Measurements from ENCODE around the gene HEATR5B. TPM values are rescaled to one million over a fixed set of nuclear protein-coding genes. Genes with fewer than 3 reads are reported as not detected.

The HEATR5B gene
- total RNA-seq, 2 donors from 2014 or later = 21.5 to 22.7 TPM

GRCh38 chr2:37039580-37039979 lies 44.6 kb downstream of the HEATR5B start:
- no peak overlapping the region for H3K4me3 ChIP-seq (ENCODE audit: low read length)
- no peak overlapping the region for H3K27ac ChIP-seq (ENCODE audit: low read depth, low read length)
- peaks cover 54% of the 10 kb centered on the region for H3K36me3 ChIP-seq (ENCODE audit: control insufficient read depth, insufficient read depth, low read length)
- H3K27me3 Mint-ChIP-seq (ENCODE audit: insufficient read depth) = no peaks in the 10 kb centered on the region
- no peaks in the 10 kb centered on the region for H3K27me3 ChIP-seq (ENCODE audit: control insufficient read depth, insufficient read depth, low read length, poor library complexity, severe bottlenecking)
- 91 to 92% methylated on average over 2 of the region's 3 CpGs for WGBS, 2 experiments (ENCODE audit: insufficient coverage in 1 of 2, insufficient read length in 1 of 2)
- no peak overlapping the region for H3K27ac Mint-ChIP-seq
- H3K36me3 Mint-ChIP-seq (ENCODE audit: low read depth) = peaks cover 26% of the 10 kb centered on the region
- no peak overlapping the region for H3K9ac ChIP-seq (ENCODE audit: extremely low read depth, low read length, poor library complexity, severe bottlenecking)
- no peaks in the 10 kb centered on the region for H3K4me1 ChIP-seq (ENCODE audit: control insufficient read depth, insufficient read depth, low read length)
- H3K4me1 Mint-ChIP-seq = no peaks in the 10 kb centered on the region
- no peak for DNase-seq
- no peak for TF ChIP-seq CTCF (conservative IDR thresholded peaks at IDR 0.05)
- no peaks in the 10 kb centered on the region for H3K9me3 Mint-ChIP-seq
- no peak overlapping the region for H3K4me3 Mint-ChIP-seq
- H3K9me3 ChIP-seq (ENCODE audit: control insufficient read depth, low read length) = no peaks in the 10 kb centered on the region

- Mint-ChIP-seq H3K27ac (no peak overlapping the region), H3K36me3 (ENCODE audit: low read depth) (peaks cover 29% of the 10 kb centered on the region), H3K4me1 (no peaks in the 10 kb centered on the region), H3K27me3 (ENCODE audit: insufficient read depth) (no peaks in the 10 kb centered on the region), H3K9me3 (no peaks in the 10 kb centered on the region), H3K4me3 (no peak overlapping the region)
- no peaks in the 10 kb centered on the region for H3K27me3 ChIP-seq (ENCODE audit: control insufficient read depth, insufficient read depth, low read length, poor library complexity, severe bottlenecking)
- no peak for TF ChIP-seq CTCF (conservative IDR thresholded peaks at IDR 0.05)
- H3K4me1 ChIP-seq (ENCODE audit: control insufficient read depth, insufficient read depth, low read length) = no peaks in the 10 kb centered on the region
- 88 to 100% methylated on average over 1 to 2 of the region's 2 CpGs for WGBS, 2 experiments (ENCODE audit: insufficient coverage in 1 of 2, insufficient read length in 1 of 2)
- H3K36me3 ChIP-seq (ENCODE audit: control insufficient read depth, insufficient read depth, low read length) = peaks cover 59% of the 10 kb centered on the region
- H3K27ac ChIP-seq (ENCODE audit: low read depth, low read length) = no peak overlapping the region
- H3K9ac ChIP-seq (ENCODE audit: extremely low read depth, low read length, poor library complexity, severe bottlenecking) = no peak overlapping the region
- DNase-seq = no peak
- H3K4me3 ChIP-seq (ENCODE audit: low read length) = no peak overlapping the region
- no peaks in the 10 kb centered on the region for H3K9me3 ChIP-seq (ENCODE audit: control insufficient read depth, low read length)
Observed at GRCh38 chr2:37037771-37038170, 46.4 kb downstream of the HEATR5B start.

GRCh38 chr2:37029758-37030157 lies 54.4 kb downstream of the HEATR5B start:
- Mint-ChIP-seq H3K4me3 (no peak overlapping the region), H3K27ac (no peak overlapping the region), H3K4me1 (no peaks in the 10 kb centered on the region), H3K27me3 (ENCODE audit: insufficient read depth) (no peaks in the 10 kb centered on the region), H3K36me3 (ENCODE audit: low read depth) (peaks cover 36% of the 10 kb centered on the region), H3K9me3 (no peaks in the 10 kb centered on the region)
- DNase-seq = no peak
- no peaks in the 10 kb centered on the region for H3K4me1 ChIP-seq (ENCODE audit: control insufficient read depth, insufficient read depth, low read length)
- H3K9ac ChIP-seq (ENCODE audit: extremely low read depth, low read length, poor library complexity, severe bottlenecking) = no peak overlapping the region
- H3K27me3 ChIP-seq (ENCODE audit: control insufficient read depth, insufficient read depth, low read length, poor library complexity, severe bottlenecking) = no peaks in the 10 kb centered on the region
- H3K36me3 ChIP-seq (ENCODE audit: control insufficient read depth, insufficient read depth, low read length) = peaks cover 65% of the 10 kb centered on the region
- no peak overlapping the region for H3K4me3 ChIP-seq (ENCODE audit: low read length)
- TF ChIP-seq CTCF (conservative IDR thresholded peaks at IDR 0.05) = no peak
- H3K27ac ChIP-seq (ENCODE audit: low read depth, low read length) = no peak overlapping the region
- peaks cover 10% of the 10 kb centered on the region for H3K9me3 ChIP-seq (ENCODE audit: control insufficient read depth, low read length)
- 88 to 93% methylated on average over 5 to 7 of the region's 8 CpGs for WGBS, 2 experiments (ENCODE audit: insufficient coverage in 1 of 2, insufficient read length in 1 of 2)

Measured in endodermal cell (in vitro differentiated cells).